SU-DHL-6 (cell line): ENCODE data around the gene C1orf50.

ENCODE experiments used
- H2AFZ ChIP-seq: fragments of 200-600 bp; sonication (generic); 2 replicates; pipeline ENCODE4 v1.6.1; 2014; ENCODE audit warnings: low read depth, mild to moderate bottlenecking, moderate library complexity, mixed read lengths, antibody characterized with exemption, low read length; ENCODE audit not compliant: severe bottlenecking
- H3F3A ChIP-seq: fragments of 200-600 bp; shearing (Covaris generic); 2 replicates; pipeline ENCODE4 v1.6.0; 2016; ENCODE audit warnings: antibody characterized with exemption, mild to moderate bottlenecking; ENCODE audit not compliant: insufficient read depth
- H3K27ac ChIP-seq: fragments of 200-600 bp; sonication (generic); 2 replicates; pipeline ENCODE4 v1.5.1; 2016; ENCODE audit warnings: low read depth, mild to moderate bottlenecking, low read length, moderate library complexity, mixed read lengths
- H3K27me3 ChIP-seq: fragments of 200-600 bp; sonication (generic), shearing (Covaris generic); 2 replicates; pipeline ENCODE4 v1.6.0; 2014; ENCODE audit warnings: mild to moderate bottlenecking, low read length
- H3K36me3 ChIP-seq: fragments of 200-600 bp; sonication (generic); 2 replicates; pipeline ENCODE4 v1.6.1; 2014; ENCODE audit warnings: mild to moderate bottlenecking, low read length, mixed read lengths
- H3K4me2 ChIP-seq: fragments of 300-600, 200-600 bp; shearing (Covaris generic), sonication (generic); 2 replicates; pipeline ENCODE4 v1.6.0; 2014; ENCODE audit warnings: low read length, low read depth, mild to moderate bottlenecking; ENCODE audit not compliant: poor library complexity, severe bottlenecking
- H3K4me3 ChIP-seq: fragments of 200-600 bp; sonication (generic); 2 replicates; pipeline ENCODE4 v1.5.1; 2014; ENCODE audit warnings: antibody characterized with exemption, low read length, mild to moderate bottlenecking, mixed read lengths; ENCODE audit not compliant: insufficient read depth, poor library complexity, severe bottlenecking
- H3K79me2 ChIP-seq: fragments of 200-600 bp; sonication (generic); 2 replicates; pipeline ENCODE4 v1.6.1; 2014; ENCODE audit warnings: mild to moderate bottlenecking, low read length, moderate library complexity; ENCODE audit not compliant: insufficient read depth
- H3K9ac ChIP-seq: fragments of 200-600 bp; sonication (generic); 2 replicates; pipeline ENCODE4 v1.7.0; 2014; ENCODE audit warnings: mild to moderate bottlenecking, low read length
- H3K9me2 ChIP-seq: fragments of 200-600 bp; sonication (generic); replicated peaks from 2 replicates; pipeline ENCODE4 v1.6.1; 2014; ENCODE audit warnings: low read length; ENCODE audit not compliant: insufficient read depth
- H3K9me3 ChIP-seq: fragments of 200-600 bp; sonication (generic); 2 replicates; pipeline ENCODE4 v1.6.1; 2014; ENCODE audit warnings: low read length, mixed read lengths; ENCODE audit not compliant: insufficient read depth
- H4K20me1 ChIP-seq: fragments of 200-600 bp; sonication (generic); 2 replicates; pipeline ENCODE4 v1.6.1; 2014; ENCODE audit warnings: low read depth, mild to moderate bottlenecking, antibody characterized with exemption, low read length, moderate library complexity, mixed read lengths
- EZH2phosphoT487 ChIP-seq: fragments of 200-600 bp; sonication (generic), shearing (Covaris generic); conservative IDR thresholded peaks from 2 replicates; pipeline ENCODE4 v1.6.1; 2018; ENCODE audit warnings: mild to moderate bottlenecking, antibody characterized with exemption, low read length, moderate library complexity, mixed read lengths
- TF ChIP-seq, protein P1 (sequence below): fragments of 200-600 bp; sonication (generic); IDR thresholded peaks from one replicate; pipeline ENCODE4 v1.5.1; 2017; ENCODE audit warnings: antibody characterized with exemption, mild to moderate bottlenecking, low read length, moderate library complexity; ENCODE audit not compliant: insufficient read depth, poor library complexity, severe bottlenecking

Gene C1orf50

DNA sequence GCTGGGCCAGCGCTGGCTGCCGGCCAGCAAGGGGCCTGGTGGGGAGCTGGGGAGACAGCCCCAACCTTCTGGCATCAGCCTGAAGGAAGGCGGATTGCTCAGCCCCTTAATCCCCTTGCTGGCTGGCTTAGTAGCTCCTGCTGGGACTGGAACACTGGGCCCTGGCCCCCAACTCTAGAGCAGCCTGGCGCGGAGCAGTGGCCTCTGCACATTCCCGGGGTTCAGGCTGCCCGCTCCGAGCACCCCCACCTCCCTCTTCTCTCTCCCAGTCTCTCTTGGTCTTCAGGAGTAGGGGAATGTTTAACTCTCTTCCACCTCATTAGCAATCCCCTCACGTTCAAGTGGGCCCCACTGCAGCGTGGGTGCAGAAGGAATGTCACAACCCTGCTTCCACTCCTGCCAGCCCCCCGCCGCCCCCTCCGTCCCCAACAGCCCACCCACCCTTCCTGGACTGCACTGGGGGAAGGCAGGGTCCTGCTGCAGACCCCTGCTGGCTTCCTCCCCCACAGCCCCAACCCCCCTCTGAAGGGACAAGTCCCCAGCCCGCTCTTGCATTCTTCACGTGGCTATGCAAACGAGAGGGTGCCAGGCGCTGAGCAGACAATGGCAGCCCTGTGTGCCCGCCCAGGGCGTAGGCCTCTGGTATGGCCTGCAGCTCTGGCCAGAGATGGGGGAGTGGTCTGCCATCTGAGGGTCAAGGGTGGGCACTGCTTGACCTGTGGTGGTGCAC lies 26.0 kb upstream of the C1orf50 start:
- Histone ChIP-seq H2AFZ (no peak overlapping the region), H3K27ac (no peak overlapping the region), H4K20me1 (no peaks in the 10 kb centered on the region), H3K9me3 (no peaks in the 10 kb centered on the region), H3K9me2 (no peaks in the 10 kb centered on the region), H3K36me3 (no peaks in the 10 kb centered on the region), H3F3A (no peaks in the 10 kb centered on the region), H3K9ac (no peak overlapping the region), H3K79me2 (no peaks in the 10 kb centered on the region), H3K4me3 (no peak overlapping the region), H3K4me2 (no peak overlapping the region), H3K27me3 (no peaks in the 10 kb centered on the region)
- TF ChIP-seq, protein P1, sequence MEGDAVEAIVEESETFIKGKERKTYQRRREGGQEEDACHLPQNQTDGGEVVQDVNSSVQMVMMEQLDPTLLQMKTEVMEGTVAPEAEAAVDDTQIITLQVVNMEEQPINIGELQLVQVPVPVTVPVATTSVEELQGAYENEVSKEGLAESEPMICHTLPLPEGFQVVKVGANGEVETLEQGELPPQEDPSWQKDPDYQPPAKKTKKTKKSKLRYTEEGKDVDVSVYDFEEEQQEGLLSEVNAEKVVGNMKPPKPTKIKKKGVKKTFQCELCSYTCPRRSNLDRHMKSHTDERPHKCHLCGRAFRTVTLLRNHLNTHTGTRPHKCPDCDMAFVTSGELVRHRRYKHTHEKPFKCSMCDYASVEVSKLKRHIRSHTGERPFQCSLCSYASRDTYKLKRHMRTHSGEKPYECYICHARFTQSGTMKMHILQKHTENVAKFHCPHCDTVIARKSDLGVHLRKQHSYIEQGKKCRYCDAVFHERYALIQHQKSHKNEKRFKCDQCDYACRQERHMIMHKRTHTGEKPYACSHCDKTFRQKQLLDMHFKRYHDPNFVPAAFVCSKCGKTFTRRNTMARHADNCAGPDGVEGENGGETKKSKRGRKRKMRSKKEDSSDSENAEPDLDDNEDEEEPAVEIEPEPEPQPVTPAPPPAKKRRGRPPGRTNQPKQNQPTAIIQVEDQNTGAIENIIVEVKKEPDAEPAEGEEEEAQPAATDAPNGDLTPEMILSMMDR, result no peak
- TF ChIP-seq EZH2phosphoT487, result no peak

DNA sequence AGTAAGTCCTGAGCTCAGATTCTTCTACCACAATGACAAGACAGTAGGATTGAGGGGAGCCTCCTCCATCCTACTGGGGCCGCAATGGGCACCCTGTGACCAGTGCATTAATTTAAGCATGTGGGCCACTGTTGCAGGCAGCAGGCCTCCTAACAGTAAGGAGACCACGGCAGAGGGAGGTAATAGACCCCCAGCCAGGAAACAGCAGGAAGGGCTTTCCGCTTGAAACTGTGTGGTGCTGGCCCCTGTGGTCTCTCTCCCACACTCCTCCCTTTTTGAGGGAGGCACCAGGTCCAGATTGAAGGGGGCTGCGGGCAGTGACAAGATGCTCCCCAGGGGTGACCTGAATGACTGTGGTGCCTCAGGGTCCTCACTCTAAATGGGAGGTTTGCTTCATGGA lies 25.3 kb upstream of the C1orf50 start:
- Histone ChIP-seq H3K36me3 (no peaks in the 10 kb centered on the region), H3K27me3 (no peaks in the 10 kb centered on the region), H3K9me3 (no peaks in the 10 kb centered on the region), H3K79me2 (no peaks in the 10 kb centered on the region), H2AFZ (no peak overlapping the region), H3K9me2 (no peaks in the 10 kb centered on the region), H3K4me2 (no peak overlapping the region), H3F3A (no peaks in the 10 kb centered on the region), H3K9ac (no peak overlapping the region), H3K27ac (no peak overlapping the region), H3K4me3 (no peak overlapping the region), H4K20me1 (no peaks in the 10 kb centered on the region)
- TF ChIP-seq EZH2phosphoT487, result no peak

DNA sequence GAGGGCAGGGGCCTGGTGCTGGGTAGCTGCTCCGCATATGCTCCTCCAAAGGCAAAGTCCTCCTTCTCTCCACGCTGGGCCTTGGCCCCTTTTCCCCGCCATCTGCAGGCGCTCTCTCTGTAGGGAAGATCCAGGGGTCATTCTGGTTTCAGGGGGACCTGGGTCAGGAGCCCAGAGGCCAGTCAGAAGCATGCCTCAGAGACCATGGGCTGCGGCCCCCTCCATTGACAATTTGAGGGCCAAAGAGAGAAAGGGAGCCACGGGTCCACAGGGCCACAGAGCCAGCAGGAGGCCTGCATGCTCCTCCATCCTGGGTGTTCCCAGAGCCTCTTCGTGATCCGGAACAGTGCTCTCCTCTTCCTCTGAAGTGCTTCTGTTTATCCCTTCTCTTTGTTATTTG lies 24.9 kb upstream of the C1orf50 start:
- H3K9ac ChIP-seq, result no peak overlapping the region
- no peak overlapping the region for H2AFZ ChIP-seq
- no peak for TF ChIP-seq EZH2phosphoT487
- TF ChIP-seq, protein P1, result no peak
- H4K20me1 ChIP-seq, result no peaks in the 10 kb centered on the region
- no peak overlapping the region for H3K4me3 ChIP-seq
- H3K27ac ChIP-seq, result no peak overlapping the region
- H3F3A ChIP-seq, result no peaks in the 10 kb centered on the region
- H3K4me2 ChIP-seq, result no peak overlapping the region
- H3K9me3 ChIP-seq, result no peaks in the 10 kb centered on the region
- H3K27me3 ChIP-seq, result no peaks in the 10 kb centered on the region
- H3K79me2 ChIP-seq, result no peaks in the 10 kb centered on the region
- no peaks in the 10 kb centered on the region for H3K36me3 ChIP-seq
- H3K9me2 ChIP-seq, result no peaks in the 10 kb centered on the region

DNA sequence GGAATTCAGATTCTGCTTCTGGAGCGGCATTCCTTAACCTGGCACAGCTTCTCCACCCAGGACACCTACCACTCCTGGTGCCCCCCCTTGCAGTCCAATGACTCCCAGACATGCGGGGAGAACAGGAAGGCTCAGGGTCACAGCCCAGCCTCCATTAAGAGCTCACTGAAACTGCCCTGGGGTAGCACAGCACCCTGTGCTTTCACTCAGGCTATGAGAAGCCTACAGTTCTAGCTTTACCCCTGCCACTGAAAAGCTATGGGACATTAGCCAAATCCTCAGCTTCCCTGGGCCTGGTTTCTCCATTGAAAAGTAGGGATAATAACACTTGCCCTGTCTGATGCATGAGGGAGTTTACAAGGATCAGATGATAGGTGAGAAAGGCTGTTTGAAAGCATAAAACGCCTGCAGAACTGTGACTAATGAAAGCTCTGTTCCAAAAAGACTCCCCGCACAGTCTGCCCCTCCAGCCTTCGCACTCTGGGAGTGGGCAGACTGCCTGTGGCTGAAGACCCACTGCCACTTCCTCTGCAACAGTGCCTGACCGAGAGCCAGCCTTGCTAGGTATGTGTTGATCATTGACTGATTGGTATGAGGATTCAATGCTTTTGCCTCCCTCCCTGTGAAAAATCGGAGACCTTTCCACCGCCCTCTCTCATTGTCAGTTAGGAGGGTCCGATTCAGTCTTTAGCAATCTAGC lies 24.3 kb upstream of the C1orf50 start:
- Histone ChIP-seq H3K79me2 (no peaks in the 10 kb centered on the region), H3K4me3 (no peak overlapping the region), H3K27ac (no peak overlapping the region), H3K36me3 (no peaks in the 10 kb centered on the region), H4K20me1 (no peaks in the 10 kb centered on the region), H3F3A (no peaks in the 10 kb centered on the region), H3K4me2 (no peak overlapping the region), H2AFZ (no peak overlapping the region), H3K9ac (no peak overlapping the region), H3K27me3 (no peaks in the 10 kb centered on the region), H3K9me3 (no peaks in the 10 kb centered on the region), H3K9me2 (no peaks in the 10 kb centered on the region)
- no peak for TF ChIP-seq EZH2phosphoT487
- TF ChIP-seq, protein P1, result no peak
